WTC11 (cell line): Measurements from ENCODE around the gene DDX25. TPM values are rescaled to one million over a fixed set of nuclear protein-coding genes. Genes with fewer than 3 reads are reported as not detected.

Experiments
- ATAC-seq: fragments of 200-7000 bp; cut with Tn5 transposase; 2 replicates; pipeline ENCODE4 v1.10.0; 2021; ENCODE audit warnings: mild to moderate bottlenecking, moderate library complexity
- CTCF ChIA-PET: fragments of 300-600 bp; sonication (Branson Sonifier 250); formaldehyde crosslinking; loops from one replicate; lab custom pipeline; 2021; ENCODE audit warnings: antibody characterized with exemption; lab: Charles Lee
- POLR2A ChIA-PET: fragments of 350-600 bp; sonication (Branson Sonifier 250); formaldehyde crosslinking; loops from one replicate; lab custom pipeline; 2021; ENCODE audit warnings: antibody characterized with exemption; lab: Charles Lee
- DNase-seq: peaks from one replicate; pipeline ENCODE4 v3.0.0; 2021; ENCODE audit warnings: low spot score
- H3K27ac Mint-ChIP-seq: 2 replicates; pipeline ENCODE4 v1.8.0; 2021; ENCODE audit warnings: mixed read lengths
- H3K27me3 Mint-ChIP-seq: 2 replicates; pipeline ENCODE4 v1.8.0; 2021; ENCODE audit warnings: low read depth, mild to moderate bottlenecking, moderate library complexity, mixed read lengths
- H3K36me3 Mint-ChIP-seq: 2 replicates; pipeline ENCODE4 v1.8.0; 2021; ENCODE audit warnings: mixed read lengths
- H3K4me1 Mint-ChIP-seq: 2 replicates; pipeline ENCODE4 v1.8.0; 2022; ENCODE audit warnings: mixed read lengths
- H3K4me3 Mint-ChIP-seq: 2 replicates; pipeline ENCODE4 v1.8.0; 2021; ENCODE audit warnings: mild to moderate bottlenecking, moderate library complexity, mixed read lengths
- H3K9me3 Mint-ChIP-seq: 2 replicates; pipeline ENCODE4 v1.8.0; 2021; ENCODE audit warnings: mixed read lengths
- ATF1 ChIP-seq: sonication (generic); formaldehyde crosslinking; IDR thresholded peaks from 2 replicates; pipeline ENCODE4 v1.8.1; 2023; ENCODE audit warnings: mild to moderate bottlenecking, moderate library complexity, missing genetic modification reagents
- CBFB ChIP-seq: sonication (generic); formaldehyde crosslinking; IDR thresholded peaks from 2 replicates; pipeline ENCODE4 v1.8.1; 2022; ENCODE audit warnings: mild to moderate bottlenecking, low read depth, missing genetic modification reagents
- E2F4 ChIP-seq: sonication (generic); formaldehyde crosslinking; IDR thresholded peaks from 2 replicates; pipeline ENCODE4 v1.8.1; 2022; ENCODE audit warnings: low read depth, mild to moderate bottlenecking, moderate library complexity, missing genetic modification reagents, borderline replicate concordance
- ERG ChIP-seq: fragments of 250-450 bp; sonication (Bioruptor Pico); IDR thresholded peaks from 2 replicates; pipeline ENCODE4 v1.8.0; 2021; ENCODE audit warnings: mild to moderate bottlenecking
- IRF2 ChIP-seq: sonication (generic); formaldehyde crosslinking; IDR thresholded peaks from 2 replicates; pipeline ENCODE4 v1.8.0; 2022; ENCODE audit warnings: low read depth, missing genetic modification reagents, borderline replicate concordance
- KAT7 ChIP-seq: sonication (generic); formaldehyde crosslinking; IDR thresholded peaks from 2 replicates; pipeline ENCODE4 v1.8.1; 2023; ENCODE audit warnings: missing genetic modification reagents, mild to moderate bottlenecking, borderline replicate concordance
- NFYB ChIP-seq: sonication (generic); formaldehyde crosslinking; conservative IDR thresholded peaks from 2 replicates; pipeline ENCODE4 v1.8.0; 2022; ENCODE audit warnings: low read depth, missing genetic modification reagents
- USF1 ChIP-seq: sonication (generic); formaldehyde crosslinking; IDR thresholded peaks from 2 replicates; pipeline ENCODE4 v1.8.0; 2022; ENCODE audit warnings: mild to moderate bottlenecking, missing genetic modification reagents
- ZBTB21 ChIP-seq: sonication (generic); formaldehyde crosslinking; IDR thresholded peaks from 2 replicates; pipeline ENCODE4 v1.8.1; 2023; ENCODE audit warnings: mild to moderate bottlenecking, missing genetic modification reagents, borderline replicate concordance
- ZBTB43 ChIP-seq: sonication (generic); formaldehyde crosslinking; IDR thresholded peaks from 2 replicates; pipeline ENCODE4 v1.8.1; 2023; ENCODE audit warnings: mild to moderate bottlenecking, missing genetic modification reagents
- ZNF138 ChIP-seq: sonication (generic); formaldehyde crosslinking; conservative IDR thresholded peaks from 2 replicates; pipeline ENCODE4 v1.8.1; 2022; ENCODE audit warnings: mild to moderate bottlenecking, moderate library complexity, missing genetic modification reagents
- ZNF232 ChIP-seq: sonication (generic); formaldehyde crosslinking; IDR thresholded peaks from 2 replicates; pipeline ENCODE4 v1.8.0; 2022; ENCODE audit warnings: mild to moderate bottlenecking, missing genetic modification reagents
- ZNF281 ChIP-seq: sonication (generic); formaldehyde crosslinking; IDR thresholded peaks from 2 replicates; pipeline ENCODE4 v1.8.0; 2023; ENCODE audit warnings: mild to moderate bottlenecking, missing genetic modification reagents
- ZSCAN18 ChIP-seq: fragments of 250-450 bp; sonication (Bioruptor Pico); IDR thresholded peaks from 2 replicates; pipeline ENCODE4 v2.1.2; 2022; ENCODE audit warnings: mild to moderate bottlenecking, moderate library complexity
- total RNA-seq: library from RNA; stranded (reverse); gene quantifications from 3 replicates; pipeline ENCODE4 v1.2.3, GENCODE V29; 2021
- TF ChIP-seq, protein P1 (sequence below): sonication (generic); formaldehyde crosslinking; IDR thresholded peaks from 2 replicates; pipeline ENCODE4 v1.8.1; 2022; ENCODE audit warnings: mild to moderate bottlenecking, missing genetic modification reagents, moderate library complexity, borderline replicate concordance
- TF ChIP-seq, protein P2 (sequence below): sonication (generic); formaldehyde crosslinking; IDR thresholded peaks from 2 replicates; pipeline ENCODE4 v1.8.1; 2022; ENCODE audit warnings: low read depth, missing genetic modification reagents, borderline replicate concordance
- TF ChIP-seq, protein P3 (sequence below): sonication (generic); formaldehyde crosslinking; IDR thresholded peaks from 2 replicates; pipeline ENCODE4 v1.8.1; 2023; ENCODE audit warnings: mild to moderate bottlenecking, missing genetic modification reagents, moderate library complexity
- TF ChIP-seq, protein P4 (sequence below): sonication (generic); formaldehyde crosslinking; conservative IDR thresholded peaks from 2 replicates; pipeline ENCODE4 v1.8.1; 2022; ENCODE audit warnings: mild to moderate bottlenecking, missing genetic modification reagents

Gene DDX25
- total RNA-seq, 1 experiment from 2014 or later = 17.5 TPM

GRCh38 chr11:125941619-125942611 is 37.6 kb downstream of the DDX25 start (continued):
- TF ChIP-seq NFYB (CRISPR knock-in tag) = no peak

DNA sequence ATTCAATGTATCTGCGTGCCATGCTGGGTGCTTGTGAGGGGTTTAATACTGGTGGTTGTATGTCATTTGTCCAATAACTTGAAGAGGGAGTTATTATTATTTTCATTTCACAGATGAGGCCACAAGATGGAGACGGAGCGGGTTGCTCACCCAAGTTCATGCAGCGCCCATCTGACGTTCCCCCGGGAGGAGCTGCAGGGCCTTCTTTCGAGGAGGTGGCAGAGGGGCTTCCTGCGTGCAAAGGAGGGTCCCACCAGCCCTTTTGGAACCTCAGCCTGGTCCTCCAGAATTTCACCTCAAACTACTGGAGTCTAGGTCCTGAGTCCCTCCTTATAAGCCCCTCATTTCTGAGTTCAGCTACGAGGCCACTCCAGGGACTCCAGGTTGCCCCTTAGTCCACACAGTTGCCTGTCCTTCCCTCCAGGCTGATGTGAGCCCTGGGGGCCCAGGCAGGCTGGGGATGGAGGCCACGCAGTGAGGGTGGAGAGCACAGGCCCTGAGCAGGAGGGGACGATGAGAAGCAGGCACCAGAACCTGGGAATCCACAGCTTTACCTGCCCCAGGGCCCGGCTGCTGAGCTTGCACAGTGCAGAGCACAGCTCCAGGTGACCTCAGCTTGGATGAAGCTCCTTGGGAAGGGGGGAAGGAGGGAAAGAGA is 38.6 kb downstream of the DDX25 start:
- Mint-ChIP-seq H3K4me1 (peaks cover 23% of the 10 kb centered on the region), H3K36me3 (no peaks in the 10 kb centered on the region), H3K27ac (no peak overlapping the region), H3K4me3 (no peak overlapping the region), H3K27me3 (no peaks in the 10 kb centered on the region; the same call in 1 of the 2 replicates), H3K9me3 (no peaks in the 10 kb centered on the region)
- no peak for DNase-seq
- ChIA-PET CTCF (interaction anchor here (0.7 to 3.2 kb wide), 23 partner anchors 13 to 251 kb away, joined by 3 to 28 read pairs (median 4); partner anchors contain the start of gene PUS3), POLR2A (no interaction called here)
- no peak for ATAC-seq
- TF ChIP-seq CBFB (CRISPR knock-in tag) (no peak), ZNF281 (CRISPR knock-in tag) (no peak), ZNF232 (no peak), USF1 (CRISPR knock-in tag) (no peak), ZSCAN18 (CRISPR knock-in tag) (no peak), ATF1 (CRISPR knock-in tag) (no peak), KAT7 (CRISPR knock-in tag) (no peak), IRF2 (CRISPR knock-in tag) (no peak), ERG (no peak), ZBTB21 (CRISPR knock-in tag) (no peak), ZBTB43 (CRISPR knock-in tag) (no peak), ZNF138 (CRISPR knock-in tag) (no peak), E2F4 (CRISPR knock-in tag) (no peak)
- TF ChIP-seq, protein P1, sequence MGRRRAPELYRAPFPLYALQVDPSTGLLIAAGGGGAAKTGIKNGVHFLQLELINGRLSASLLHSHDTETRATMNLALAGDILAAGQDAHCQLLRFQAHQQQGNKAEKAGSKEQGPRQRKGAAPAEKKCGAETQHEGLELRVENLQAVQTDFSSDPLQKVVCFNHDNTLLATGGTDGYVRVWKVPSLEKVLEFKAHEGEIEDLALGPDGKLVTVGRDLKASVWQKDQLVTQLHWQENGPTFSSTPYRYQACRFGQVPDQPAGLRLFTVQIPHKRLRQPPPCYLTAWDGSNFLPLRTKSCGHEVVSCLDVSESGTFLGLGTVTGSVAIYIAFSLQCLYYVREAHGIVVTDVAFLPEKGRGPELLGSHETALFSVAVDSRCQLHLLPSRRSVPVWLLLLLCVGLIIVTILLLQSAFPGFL (CRISPR knock-in tag) = no peak
- TF ChIP-seq, protein P2, sequence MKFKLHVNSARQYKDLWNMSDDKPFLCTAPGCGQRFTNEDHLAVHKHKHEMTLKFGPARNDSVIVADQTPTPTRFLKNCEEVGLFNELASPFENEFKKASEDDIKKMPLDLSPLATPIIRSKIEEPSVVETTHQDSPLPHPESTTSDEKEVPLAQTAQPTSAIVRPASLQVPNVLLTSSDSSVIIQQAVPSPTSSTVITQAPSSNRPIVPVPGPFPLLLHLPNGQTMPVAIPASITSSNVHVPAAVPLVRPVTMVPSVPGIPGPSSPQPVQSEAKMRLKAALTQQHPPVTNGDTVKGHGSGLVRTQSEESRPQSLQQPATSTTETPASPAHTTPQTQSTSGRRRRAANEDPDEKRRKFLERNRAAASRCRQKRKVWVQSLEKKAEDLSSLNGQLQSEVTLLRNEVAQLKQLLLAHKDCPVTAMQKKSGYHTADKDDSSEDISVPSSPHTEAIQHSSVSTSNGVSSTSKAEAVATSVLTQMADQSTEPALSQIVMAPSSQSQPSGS = no peak
- TF ChIP-seq, protein P3, sequence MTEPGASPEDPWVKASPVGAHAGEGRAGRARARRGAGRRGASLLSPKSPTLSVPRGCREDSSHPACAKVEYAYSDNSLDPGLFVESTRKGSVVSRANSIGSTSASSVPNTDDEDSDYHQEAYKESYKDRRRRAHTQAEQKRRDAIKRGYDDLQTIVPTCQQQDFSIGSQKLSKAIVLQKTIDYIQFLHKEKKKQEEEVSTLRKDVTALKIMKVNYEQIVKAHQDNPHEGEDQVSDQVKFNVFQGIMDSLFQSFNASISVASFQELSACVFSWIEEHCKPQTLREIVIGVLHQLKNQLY = no peak
- TF ChIP-seq, protein P4, sequence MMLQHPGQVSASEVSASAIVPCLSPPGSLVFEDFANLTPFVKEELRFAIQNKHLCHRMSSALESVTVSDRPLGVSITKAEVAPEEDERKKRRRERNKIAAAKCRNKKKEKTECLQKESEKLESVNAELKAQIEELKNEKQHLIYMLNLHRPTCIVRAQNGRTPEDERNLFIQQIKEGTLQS = no peak
